ENCODE measurements around the gene NKAIN1.

DNA sequence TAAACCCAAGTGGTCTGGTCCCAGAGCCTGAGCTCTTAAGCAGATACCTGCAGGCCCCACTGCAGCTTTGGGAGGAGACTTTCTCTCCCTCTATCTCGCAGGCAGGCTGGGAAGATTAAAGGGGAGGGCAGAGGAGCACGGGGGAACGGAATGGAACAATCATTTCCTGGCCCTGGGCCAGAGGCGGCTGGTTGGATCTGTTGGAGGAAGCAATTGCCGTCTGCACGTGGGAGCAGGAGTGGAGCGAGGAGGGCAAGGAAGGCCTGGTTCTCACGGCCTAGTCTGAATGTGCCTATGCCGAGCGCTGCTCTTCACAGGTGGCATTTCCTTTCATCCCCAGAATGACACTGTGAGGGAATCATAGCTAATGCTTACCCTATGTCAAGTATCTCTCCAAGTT, 23.7 kb downstream of the NKAIN1 start:
- TF ChIP-seq POLR2A (IDR thresholded peaks at IDR 0.05) = no peak
- TF ChIP-seq, protein P1, sequence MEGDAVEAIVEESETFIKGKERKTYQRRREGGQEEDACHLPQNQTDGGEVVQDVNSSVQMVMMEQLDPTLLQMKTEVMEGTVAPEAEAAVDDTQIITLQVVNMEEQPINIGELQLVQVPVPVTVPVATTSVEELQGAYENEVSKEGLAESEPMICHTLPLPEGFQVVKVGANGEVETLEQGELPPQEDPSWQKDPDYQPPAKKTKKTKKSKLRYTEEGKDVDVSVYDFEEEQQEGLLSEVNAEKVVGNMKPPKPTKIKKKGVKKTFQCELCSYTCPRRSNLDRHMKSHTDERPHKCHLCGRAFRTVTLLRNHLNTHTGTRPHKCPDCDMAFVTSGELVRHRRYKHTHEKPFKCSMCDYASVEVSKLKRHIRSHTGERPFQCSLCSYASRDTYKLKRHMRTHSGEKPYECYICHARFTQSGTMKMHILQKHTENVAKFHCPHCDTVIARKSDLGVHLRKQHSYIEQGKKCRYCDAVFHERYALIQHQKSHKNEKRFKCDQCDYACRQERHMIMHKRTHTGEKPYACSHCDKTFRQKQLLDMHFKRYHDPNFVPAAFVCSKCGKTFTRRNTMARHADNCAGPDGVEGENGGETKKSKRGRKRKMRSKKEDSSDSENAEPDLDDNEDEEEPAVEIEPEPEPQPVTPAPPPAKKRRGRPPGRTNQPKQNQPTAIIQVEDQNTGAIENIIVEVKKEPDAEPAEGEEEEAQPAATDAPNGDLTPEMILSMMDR (IDR thresholded peaks at IDR 0.05) = no peak

All from esophagus squamous epithelium (tissue), 4 donors.